ENCODE data around the gene WDR12.
"Not testable (repeated sequence)": the region's sequence is repeated elsewhere in the genome, so short reads cannot be mapped to it uniquely, and the experiment has no call there.

The WDR12 gene

DNA sequence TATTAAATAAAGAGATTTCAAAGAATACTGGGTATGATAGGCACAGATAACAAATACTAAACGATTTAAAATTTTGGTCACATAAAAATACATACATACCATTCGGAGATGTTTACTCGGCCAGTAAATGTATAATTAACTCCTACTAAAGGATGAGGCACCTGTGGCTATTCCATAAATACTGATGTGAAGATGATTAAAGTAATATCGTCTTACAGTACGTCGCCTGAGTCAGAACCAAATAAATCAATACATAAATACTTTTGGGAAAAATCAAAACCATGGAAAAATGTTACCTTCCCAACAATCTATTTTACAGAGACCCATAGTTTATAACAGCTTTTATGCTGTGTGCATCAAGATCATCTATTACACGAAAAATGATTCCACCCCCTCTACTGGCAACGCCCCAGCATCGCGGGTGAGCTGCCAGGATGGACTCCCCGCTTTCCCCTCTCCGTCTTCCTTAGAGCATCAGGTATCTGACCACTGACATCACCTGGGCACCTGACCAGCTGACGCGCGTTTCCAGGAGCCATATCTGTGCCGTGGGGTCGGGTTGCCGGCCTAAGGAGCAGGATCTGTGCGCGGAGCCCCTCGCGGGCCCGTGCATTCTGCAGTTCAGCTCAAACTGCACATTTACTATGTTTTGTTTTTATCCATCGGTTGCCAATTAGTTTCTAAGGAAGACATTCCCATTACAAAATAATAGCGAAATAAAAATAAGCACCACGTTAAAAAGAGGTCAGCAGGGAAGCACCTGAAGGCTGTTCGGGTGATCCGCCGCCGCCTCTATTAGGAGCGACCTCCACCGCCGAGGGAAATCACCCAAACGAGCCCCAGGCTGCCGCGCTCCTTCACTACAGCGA, 40.8 kb downstream of the WDR12 start:
- POLR2A ChIA-PET, result no interaction called here
- TF ChIP-seq, protein P1, sequence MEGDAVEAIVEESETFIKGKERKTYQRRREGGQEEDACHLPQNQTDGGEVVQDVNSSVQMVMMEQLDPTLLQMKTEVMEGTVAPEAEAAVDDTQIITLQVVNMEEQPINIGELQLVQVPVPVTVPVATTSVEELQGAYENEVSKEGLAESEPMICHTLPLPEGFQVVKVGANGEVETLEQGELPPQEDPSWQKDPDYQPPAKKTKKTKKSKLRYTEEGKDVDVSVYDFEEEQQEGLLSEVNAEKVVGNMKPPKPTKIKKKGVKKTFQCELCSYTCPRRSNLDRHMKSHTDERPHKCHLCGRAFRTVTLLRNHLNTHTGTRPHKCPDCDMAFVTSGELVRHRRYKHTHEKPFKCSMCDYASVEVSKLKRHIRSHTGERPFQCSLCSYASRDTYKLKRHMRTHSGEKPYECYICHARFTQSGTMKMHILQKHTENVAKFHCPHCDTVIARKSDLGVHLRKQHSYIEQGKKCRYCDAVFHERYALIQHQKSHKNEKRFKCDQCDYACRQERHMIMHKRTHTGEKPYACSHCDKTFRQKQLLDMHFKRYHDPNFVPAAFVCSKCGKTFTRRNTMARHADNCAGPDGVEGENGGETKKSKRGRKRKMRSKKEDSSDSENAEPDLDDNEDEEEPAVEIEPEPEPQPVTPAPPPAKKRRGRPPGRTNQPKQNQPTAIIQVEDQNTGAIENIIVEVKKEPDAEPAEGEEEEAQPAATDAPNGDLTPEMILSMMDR (IDR thresholded peaks at IDR 0.05; ENCODE audit: control extremely low read depth, extremely low read depth, low read depth, missing control alignments), result peak; percentile 70
- CTCF ChIA-PET, result interaction anchor here (0.7 to 2.5 kb wide), 7 partner anchors 9 to 296 kb away, joined by 3 to 18 read pairs (median 3); no protein-coding TSS in a partner anchor
- DNase-seq (ENCODE audit: extremely low spot score), result peak; percentile 78

- POLR2A ChIA-PET, result no interaction called here
- CTCF ChIA-PET, result no interaction called here
- DNase-seq (ENCODE audit: extremely low spot score), result no peak
- TF ChIP-seq, protein P1 (IDR thresholded peaks at IDR 0.05; ENCODE audit: control extremely low read depth, extremely low read depth, low read depth, missing control alignments), result no peak
Measured at GRCh38 chr2:202861987-202862386, 49.5 kb downstream of the WDR12 start.

- DNase-seq (ENCODE audit: extremely low spot score), result no peak
- TF ChIP-seq, protein P1 (IDR thresholded peaks at IDR 0.05; ENCODE audit: control extremely low read depth, extremely low read depth, low read depth, missing control alignments), result no peak
- ChIA-PET POLR2A (no interaction called here), CTCF (no interaction called here)
Measured at GRCh38 chr2:202858601-202859000, 52.9 kb downstream of the WDR12 start.

DNA sequence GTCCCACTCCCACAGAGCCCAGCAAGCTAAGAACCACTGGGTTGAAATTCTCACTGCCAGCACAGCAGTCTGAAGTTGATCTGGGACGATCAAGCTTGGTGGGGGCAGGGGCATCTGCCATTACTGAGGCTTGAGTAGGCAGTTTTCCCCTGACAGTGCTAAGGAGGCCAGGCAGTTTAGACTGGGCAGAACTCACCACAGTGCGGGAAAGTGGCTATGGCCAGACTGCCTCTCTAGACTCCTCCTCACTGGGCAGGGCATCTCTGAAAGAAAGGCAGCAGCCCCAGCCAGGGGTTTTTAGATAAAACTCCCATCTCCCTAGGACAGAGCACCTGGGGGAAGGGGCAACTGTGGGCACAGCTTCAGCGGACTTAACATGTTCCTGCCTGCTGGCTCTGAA, 62.1 kb downstream of the WDR12 start:
- CTCF ChIA-PET, result interaction anchor here (1.2 to 2.6 kb wide), 2 partner anchors 11 to 15 kb away, joined by 3 to 7 read pairs; no protein-coding TSS in a partner anchor
- POLR2A ChIA-PET, result not testable (repeated sequence)

GRCh38 chr2:202848813-202849212, 62.7 kb downstream of the WDR12 start:
- TF ChIP-seq, protein P1 (IDR thresholded peaks at IDR 0.05; ENCODE audit: control extremely low read depth, extremely low read depth, low read depth, missing control alignments), result no peak
- ChIA-PET CTCF (interaction anchor here (2.6 kb wide), 1 partner anchor 15 kb away, joined by 7 read pairs; no protein-coding TSS in a partner anchor), POLR2A (no interaction called here)
- no peak for DNase-seq (ENCODE audit: extremely low spot score)

More for the DNA sequence above, 62.1 kb downstream of the WDR12 start:
- not testable (repeated sequence) for DNase-seq (ENCODE audit: extremely low spot score)

GRCh38 chr2:202847693-202848524, 63.6 kb downstream of the WDR12 start:
- ChIA-PET CTCF (interaction anchor here (2.6 kb wide), 1 partner anchor 14 kb away, joined by 7 read pairs; no protein-coding TSS in a partner anchor), POLR2A (no interaction called here)
- peak; percentile 60 for DNase-seq (ENCODE audit: extremely low spot score)
- TF ChIP-seq, protein P1 (IDR thresholded peaks at IDR 0.05; ENCODE audit: control extremely low read depth, extremely low read depth, low read depth, missing control alignments), result no peak
